Neural cell (in vitro differentiated cells): ENCODE measurements around the gene SHISA2.
"Not testable (repeated sequence)": the region's sequence is repeated elsewhere in the genome, so short reads cannot be mapped to it uniquely, and the experiment has no call there.

Experiments used
- CTCF ChIP-seq: fragments of 450-650 bp; IDR thresholded peaks from 2 replicates; pipeline ENCODE4 v1.5.1; 2014; ENCODE audit warnings: antibody characterized with exemption, mild to moderate bottlenecking, moderate library complexity; ENCODE audit not compliant: poor library complexity, severe bottlenecking
- EP300 ChIP-seq: fragments of 450-650 bp; conservative IDR thresholded peaks from 2 replicates; pipeline ENCODE4 v1.6.1; 2014; ENCODE audit warnings: antibody characterized with exemption, mild to moderate bottlenecking, moderate library complexity; ENCODE audit not compliant: poor library complexity, severe bottlenecking
- RAD21 ChIP-seq: fragments of 450-650 bp; conservative IDR thresholded peaks from 2 replicates; pipeline ENCODE4 v1.6.1; 2014; ENCODE audit warnings: antibody characterized with exemption, mild to moderate bottlenecking, moderate library complexity
- REST ChIP-seq: IDR thresholded peaks from 2 replicates; pipeline ENCODE4 v1.6.1; 2012; ENCODE audit warnings: borderline replicate concordance
- SMC3 ChIP-seq: fragments of 450-650 bp; conservative IDR thresholded peaks from 2 replicates; pipeline ENCODE4 v1.6.1; 2014; ENCODE audit warnings: antibody characterized with exemption, mild to moderate bottlenecking, moderate library complexity; ENCODE audit not compliant: poor library complexity
- TAF1 ChIP-seq: IDR thresholded peaks from 2 replicates; pipeline ENCODE4 v1.6.1; 2012; ENCODE audit warnings: low read depth

- TF ChIP-seq RAD21, EP300, REST, CTCF, TAF1, SMC3: not testable (repeated sequence)
These were observed 16.6 kb upstream of the SHISA2 start for GRCh38 chr13:26068372-26068771.
